ENCODE data around the gene MYBPC2. TPM values are rescaled to one million over a fixed set of nuclear protein-coding genes. Genes with fewer than 3 reads are reported as not detected.
A peak's percentile ranks its signal among the peaks of the same experiment; 100 is the strongest.

Gene MYBPC2
- total and polyA plus RNA-seq, 10 donors: 0.28 to 1.7 (median 0.42) TPM; not detected in 2

- peaks cover 0 to 11% (median 6%) of the 10 kb centered on the region in 6 donors for H3K4me1 ChIP-seq
- intact Hi-C loops (cut with DNase I; ENCODE audit: low total_unique reads): no loop called here
- no peak overlapping the region for H3K4me3 ChIP-seq
- no peaks in the 10 kb centered on the region for H3K27me3 ChIP-seq (replicated peaks in 1 of 7)
- no peaks in the 10 kb centered on the region for H3K9me3 ChIP-seq
- TF ChIP-seq POLR2A (IDR thresholded peaks at IDR 0.05) (no peak), POLR2AphosphoS5 (IDR thresholded peaks at IDR 0.05) (peak in 1 of 3 donors; percentile 44)
- TF ChIP-seq, protein P1, sequence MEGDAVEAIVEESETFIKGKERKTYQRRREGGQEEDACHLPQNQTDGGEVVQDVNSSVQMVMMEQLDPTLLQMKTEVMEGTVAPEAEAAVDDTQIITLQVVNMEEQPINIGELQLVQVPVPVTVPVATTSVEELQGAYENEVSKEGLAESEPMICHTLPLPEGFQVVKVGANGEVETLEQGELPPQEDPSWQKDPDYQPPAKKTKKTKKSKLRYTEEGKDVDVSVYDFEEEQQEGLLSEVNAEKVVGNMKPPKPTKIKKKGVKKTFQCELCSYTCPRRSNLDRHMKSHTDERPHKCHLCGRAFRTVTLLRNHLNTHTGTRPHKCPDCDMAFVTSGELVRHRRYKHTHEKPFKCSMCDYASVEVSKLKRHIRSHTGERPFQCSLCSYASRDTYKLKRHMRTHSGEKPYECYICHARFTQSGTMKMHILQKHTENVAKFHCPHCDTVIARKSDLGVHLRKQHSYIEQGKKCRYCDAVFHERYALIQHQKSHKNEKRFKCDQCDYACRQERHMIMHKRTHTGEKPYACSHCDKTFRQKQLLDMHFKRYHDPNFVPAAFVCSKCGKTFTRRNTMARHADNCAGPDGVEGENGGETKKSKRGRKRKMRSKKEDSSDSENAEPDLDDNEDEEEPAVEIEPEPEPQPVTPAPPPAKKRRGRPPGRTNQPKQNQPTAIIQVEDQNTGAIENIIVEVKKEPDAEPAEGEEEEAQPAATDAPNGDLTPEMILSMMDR (IDR thresholded peaks at IDR 0.05 in 8 of 11, conservative IDR thresholded peaks at IDR 0.05 in 3 of 11): no peak
- H3K27ac ChIP-seq: no peak overlapping the region
- peaks cover 0 to 4% (median 0%) of the 10 kb centered on the region in 6 donors for H3K36me3 ChIP-seq
- WGBS, 5 donors: 81 to 87% (median 82%) methylated on average over 25 to 30 of the region's 30 CpGs
- peak; percentile 45 for DNase-seq
These were observed 63.7 kb downstream of the MYBPC2 start for GRCh38 chr19:50496189-50497021.

GRCh38 chr19:50497022-50497405 lies 64.3 kb downstream of the MYBPC2 start:
- 70 to 85% (median 83%) methylated on average over 8 of the region's 8 CpGs for WGBS, 5 donors
- intact Hi-C loops (cut with DNase I; ENCODE audit: low total_unique reads): no loop called here
- Histone ChIP-seq H3K9me3 (no peaks in the 10 kb centered on the region), H3K4me1 (peaks cover 0 to 4% (median 2%) of the 10 kb centered on the region in 6 donors), H3K27me3 (replicated peaks in 1 of 7) (no peaks in the 10 kb centered on the region), H3K36me3 (peaks cover 0 to 4% (median 0%) of the 10 kb centered on the region in 6 donors), H3K4me3 (no peak overlapping the region), H3K27ac (no peak overlapping the region)
- peak; percentile 33 for DNase-seq
- TF ChIP-seq POLR2A (IDR thresholded peaks at IDR 0.05) (no peak), POLR2AphosphoS5 (IDR thresholded peaks at IDR 0.05) (no peak)
- TF ChIP-seq, protein P1 (IDR thresholded peaks at IDR 0.05 in 8 of 11, conservative IDR thresholded peaks at IDR 0.05 in 3 of 11): no peak

GRCh38 chr19:50498219-50499056 lies 65.7 kb downstream of the MYBPC2 start:
- Histone ChIP-seq H3K27me3 (replicated peaks in 1 of 7) (no peaks in the 10 kb centered on the region), H3K4me3 (no peak overlapping the region), H3K4me1 (no peaks in the 10 kb centered on the region), H3K27ac (no peak overlapping the region), H3K9me3 (no peaks in the 10 kb centered on the region), H3K36me3 (peaks cover 0 to 4% (median 0%) of the 10 kb centered on the region in 6 donors)
- intact Hi-C loops (cut with DNase I; ENCODE audit: low total_unique reads): no loop called here
- WGBS, 5 donors: 77 to 90% (median 87%) methylated on average over 11 of the region's 11 CpGs
- TF ChIP-seq POLR2A (IDR thresholded peaks at IDR 0.05) (no peak), POLR2AphosphoS5 (IDR thresholded peaks at IDR 0.05) (no peak)
- TF ChIP-seq, protein P1 (IDR thresholded peaks at IDR 0.05 in 8 of 11, conservative IDR thresholded peaks at IDR 0.05 in 3 of 11): no peak
- DNase-seq: no peak

All from spleen (tissue), 11 donors.